Effector memory CD8-positive, alpha-beta T cell (primary cell): ENCODE data around the gene CELF5.
"Not testable (repeated sequence)": the region's sequence is repeated elsewhere in the genome, so short reads cannot be mapped to it uniquely, and the experiment has no call there.

Experiments
- ATAC-seq: fragments of 150-1000 bp; cut with Tn5 transposase; replicated peaks from 2 replicates; pipeline ENCODE4 v1.10.0; 2021; ENCODE audit warnings: mild to moderate bottlenecking, moderate library complexity
- DNase-seq, 3 experiments: peaks; one replicate each; pipeline ENCODE4 v3.0.0; 2021
- H3K27ac Mint-ChIP-seq, 2 donors: one replicate each; pipeline ENCODE4 v1.8.0; 2022; ENCODE audit warnings: mild to moderate bottlenecking in 2 of 2, mixed read lengths in 2 of 2, moderate library complexity in 2 of 2
- H3K27me3 Mint-ChIP-seq, 2 donors: one replicate each; pipeline ENCODE4 v1.8.0; 2022; ENCODE audit warnings: mixed read lengths in 2 of 2
- H3K36me3 Mint-ChIP-seq: one replicate; pipeline ENCODE4 v1.8.0; 2022; ENCODE audit warnings: mild to moderate bottlenecking, moderate library complexity, mixed read lengths; ENCODE audit not compliant: insufficient read depth
- H3K4me1 Mint-ChIP-seq, 2 donors: one replicate each; pipeline ENCODE4 v1.8.0; 2022; ENCODE audit warnings: low read depth in 2 of 2, mixed read lengths in 2 of 2
- H3K4me3 Mint-ChIP-seq, 2 donors: one replicate each; pipeline ENCODE4 v1.8.0; 2022; ENCODE audit warnings: mild to moderate bottlenecking in 2 of 2, mixed read lengths in 2 of 2, moderate library complexity in 2 of 2
- H3K9me3 Mint-ChIP-seq, 2 donors: one replicate each; pipeline ENCODE4 v1.8.0; 2022; ENCODE audit warnings: mixed read lengths in 2 of 2

The CELF5 gene

DNA sequence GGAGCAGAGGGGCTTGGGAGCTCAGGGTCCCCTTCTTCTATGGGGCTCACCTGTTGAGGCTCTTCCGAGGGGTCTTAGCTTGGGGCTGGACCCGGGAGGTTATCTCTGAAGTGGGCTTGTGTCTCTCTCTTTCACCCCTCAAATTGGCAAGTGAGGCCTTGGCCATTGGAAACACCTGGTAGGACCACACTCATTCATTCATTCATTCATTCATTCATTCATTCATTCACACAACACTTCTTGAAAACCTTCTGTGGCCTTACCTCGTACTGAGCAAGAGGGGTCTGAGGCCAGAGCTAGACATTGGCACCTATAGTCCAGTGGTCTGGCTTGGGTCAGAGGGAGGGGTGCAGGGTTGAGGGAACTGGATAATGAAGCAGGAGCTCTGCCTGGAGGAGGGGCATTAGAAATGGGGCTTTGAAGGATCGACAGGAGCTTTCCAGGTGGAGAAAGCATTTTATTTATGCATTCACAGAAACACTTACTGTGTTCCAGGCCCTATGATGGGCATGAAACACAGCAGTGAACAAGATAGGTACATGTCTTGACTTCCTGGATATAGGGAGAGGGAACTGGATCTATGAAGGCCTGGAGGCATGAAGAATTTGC is 5.5 kb downstream of the CELF5 start:
- ATAC-seq, result no peak
- no peaks in the 10 kb centered on the region for H3K4me1 Mint-ChIP-seq

DNA sequence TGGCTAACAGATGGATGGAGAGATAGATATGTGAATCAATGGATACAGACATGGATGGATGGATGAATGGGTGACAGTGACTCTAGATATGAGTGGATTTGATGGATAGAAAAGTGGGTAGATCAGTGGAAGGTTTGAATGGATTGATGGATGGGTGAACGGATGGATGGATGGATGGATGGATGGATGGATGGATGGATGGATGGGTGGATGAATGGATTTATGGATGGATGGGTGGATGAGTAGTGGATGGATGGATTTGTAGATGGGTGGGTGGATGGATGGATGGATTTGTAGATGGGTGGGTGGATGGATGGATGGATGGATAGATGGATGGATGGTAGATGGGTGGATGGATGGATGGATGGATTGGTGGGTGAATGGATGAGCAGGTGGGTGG is 6.8 kb downstream of the CELF5 start:
- peaks cover 49 to 56% of the 10 kb centered on the region in 2 donors for H3K27me3 Mint-ChIP-seq
- no peak for ATAC-seq
- no peak for DNase-seq
- peaks cover 5% of the 10 kb centered on the region for H3K36me3 Mint-ChIP-seq
- no peaks in the 10 kb centered on the region for H3K4me1 Mint-ChIP-seq
- no peak overlapping the region for H3K27ac Mint-ChIP-seq
- H3K9me3 Mint-ChIP-seq, result no peaks in the 10 kb centered on the region
- H3K4me3 Mint-ChIP-seq, result no peak overlapping the region

More for the DNA sequence above, 5.5 kb downstream of the CELF5 start:
- no peak for DNase-seq
- no peaks in the 10 kb centered on the region for H3K9me3 Mint-ChIP-seq
- H3K27me3 Mint-ChIP-seq, result peaks cover 40 to 48% of the 10 kb centered on the region in 2 donors
- peaks cover 6% of the 10 kb centered on the region for H3K36me3 Mint-ChIP-seq
- H3K4me3 Mint-ChIP-seq, result no peak overlapping the region
- no peak overlapping the region for H3K27ac Mint-ChIP-seq

DNA sequence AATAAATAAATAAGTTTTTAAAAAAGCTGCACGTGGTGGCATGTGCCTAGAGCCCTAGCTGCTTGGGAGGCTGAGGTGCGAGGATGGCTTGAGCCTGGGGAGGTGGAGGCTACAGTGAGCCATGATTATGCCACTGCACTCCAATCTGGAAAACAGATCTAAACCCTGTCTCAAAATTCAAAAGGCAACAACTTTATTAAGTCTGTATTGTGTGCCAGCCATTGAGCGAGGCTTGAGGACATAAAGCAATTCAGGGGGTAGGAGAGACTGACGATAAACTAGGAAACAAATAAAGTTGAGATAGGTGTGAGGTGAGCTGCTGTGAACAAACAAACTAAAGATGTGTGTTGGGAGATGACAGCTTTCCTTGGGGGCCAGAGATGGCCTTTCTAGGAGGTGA is 8.7 kb downstream of the CELF5 start:
- H3K4me1 Mint-ChIP-seq, result no peaks in the 10 kb centered on the region

DNA sequence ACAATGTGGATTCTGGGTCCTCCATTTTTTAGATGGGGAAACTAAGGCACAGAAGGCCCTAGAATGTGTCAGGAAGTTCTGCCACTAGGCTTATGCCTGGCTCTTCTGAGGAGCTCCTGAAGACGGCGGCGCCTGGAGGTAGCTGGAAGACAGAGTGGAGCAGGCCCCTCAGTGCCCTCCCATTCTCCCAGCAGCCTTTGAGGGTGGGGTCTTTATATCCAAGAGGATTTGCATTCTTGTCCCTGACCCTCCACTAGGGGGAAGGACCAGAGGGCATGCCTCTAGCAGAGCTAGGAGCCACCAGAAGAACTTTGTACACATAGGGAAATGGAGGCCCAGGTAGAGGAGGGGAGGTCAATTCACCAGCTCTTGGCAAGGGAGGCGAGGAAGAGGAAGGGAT is 9.4 kb downstream of the CELF5 start:
- Mint-ChIP-seq H3K4me1 (no peaks in the 10 kb centered on the region), H3K9me3 (no peaks in the 10 kb centered on the region), H3K4me3 (no peak overlapping the region), H3K36me3 (peaks cover 6% of the 10 kb centered on the region), H3K27me3 (peaks cover 31 to 36% of the 10 kb centered on the region in 2 donors), H3K27ac (no peak overlapping the region)
- ATAC-seq, result no peak
- DNase-seq, result no peak

More for the DNA sequence above, 8.7 kb downstream of the CELF5 start:
- Mint-ChIP-seq H3K9me3 (no peaks in the 10 kb centered on the region), H3K27me3 (peaks cover 33 to 39% of the 10 kb centered on the region in 2 donors), H3K36me3 (peaks cover 6% of the 10 kb centered on the region), H3K4me3 (no peak overlapping the region), H3K27ac (no peak overlapping the region)
- no peak for DNase-seq
- ATAC-seq, result no peak

DNA sequence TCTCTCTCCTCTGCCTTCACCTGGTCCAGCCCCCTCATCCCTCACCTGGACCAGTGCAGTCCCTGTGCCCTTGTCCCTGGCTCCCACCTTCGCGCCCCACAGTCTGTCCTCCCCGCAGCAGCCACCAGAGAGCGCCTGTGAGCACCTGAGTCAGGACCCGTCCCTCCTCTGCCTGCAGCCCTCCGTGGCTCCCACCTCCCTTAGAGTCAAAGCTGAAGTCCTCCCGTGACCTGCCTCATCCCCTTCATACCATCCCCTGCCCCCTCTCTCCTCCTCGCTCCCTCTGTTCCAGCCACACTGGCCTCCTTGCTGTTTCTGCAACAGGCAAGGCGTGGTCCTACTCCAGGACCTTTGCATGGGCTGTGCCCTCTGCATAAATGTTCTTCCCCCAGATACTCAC is 10.3 kb downstream of the CELF5 start:
- H3K27me3 Mint-ChIP-seq, result peaks cover 31 to 42% of the 10 kb centered on the region in 2 donors
- no peaks in the 10 kb centered on the region for H3K4me1 Mint-ChIP-seq
- H3K4me3 Mint-ChIP-seq, result no peak overlapping the region
- H3K36me3 Mint-ChIP-seq, result peaks cover 6% of the 10 kb centered on the region
- no peaks in the 10 kb centered on the region for H3K9me3 Mint-ChIP-seq
- no peak for ATAC-seq
- H3K27ac Mint-ChIP-seq, result no peak overlapping the region
- no peak for DNase-seq

DNA sequence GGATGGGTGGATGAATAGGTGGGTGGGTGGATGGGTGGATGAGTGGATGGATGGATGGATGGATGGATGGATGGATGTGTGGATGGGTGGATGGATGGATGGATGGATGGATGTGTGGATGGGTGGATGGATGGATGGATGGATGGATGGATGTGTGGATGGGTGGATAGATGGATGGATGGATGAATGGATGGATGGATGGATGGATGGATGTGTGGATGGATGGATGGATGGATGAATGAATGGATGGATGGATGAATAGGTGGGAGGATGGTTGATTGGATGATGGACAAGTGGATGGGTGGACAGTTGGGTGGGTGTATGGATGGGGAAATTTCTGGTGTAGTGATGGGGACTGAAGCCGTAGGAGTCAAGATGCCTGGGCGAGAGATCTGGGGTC is 11.1 kb downstream of the CELF5 start:
- ATAC-seq, H3K9me3 Mint-ChIP-seq, H3K36me3 Mint-ChIP-seq, H3K27ac Mint-ChIP-seq, H3K4me3 Mint-ChIP-seq, DNase-seq, H3K4me1 Mint-ChIP-seq: not testable (repeated sequence)
- peaks cover 31 to 46% of the 10 kb centered on the region in 2 donors for H3K27me3 Mint-ChIP-seq

DNA sequence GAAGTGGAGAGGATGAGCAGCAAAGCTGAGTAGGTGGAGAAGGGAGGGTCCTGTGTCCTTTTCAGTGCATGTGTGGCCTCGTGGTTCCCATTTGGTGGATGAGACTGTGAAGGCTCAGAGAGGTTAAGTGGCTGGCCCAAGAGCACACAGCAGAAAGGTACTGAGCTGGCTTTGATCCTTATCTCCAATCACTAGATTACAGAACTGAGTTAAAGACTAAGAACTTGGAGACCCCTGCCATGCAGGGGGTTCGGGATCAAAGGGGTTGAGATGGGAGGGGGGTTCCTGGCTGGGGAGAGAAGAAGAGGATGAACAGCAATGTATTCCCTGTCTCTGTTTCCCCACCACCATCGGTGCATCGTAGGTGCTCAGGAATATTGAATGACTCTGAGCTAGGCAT is 11.8 kb downstream of the CELF5 start:
- ATAC-seq (no peak), DNase-seq (no peak)
- Mint-ChIP-seq H3K27ac (no peak overlapping the region), H3K4me1 (no peaks in the 10 kb centered on the region), H3K27me3 (peaks cover 31 to 46% of the 10 kb centered on the region in 2 donors), H3K9me3 (no peaks in the 10 kb centered on the region), H3K4me3 (no peak overlapping the region), H3K36me3 (peaks cover 9% of the 10 kb centered on the region)

DNA sequence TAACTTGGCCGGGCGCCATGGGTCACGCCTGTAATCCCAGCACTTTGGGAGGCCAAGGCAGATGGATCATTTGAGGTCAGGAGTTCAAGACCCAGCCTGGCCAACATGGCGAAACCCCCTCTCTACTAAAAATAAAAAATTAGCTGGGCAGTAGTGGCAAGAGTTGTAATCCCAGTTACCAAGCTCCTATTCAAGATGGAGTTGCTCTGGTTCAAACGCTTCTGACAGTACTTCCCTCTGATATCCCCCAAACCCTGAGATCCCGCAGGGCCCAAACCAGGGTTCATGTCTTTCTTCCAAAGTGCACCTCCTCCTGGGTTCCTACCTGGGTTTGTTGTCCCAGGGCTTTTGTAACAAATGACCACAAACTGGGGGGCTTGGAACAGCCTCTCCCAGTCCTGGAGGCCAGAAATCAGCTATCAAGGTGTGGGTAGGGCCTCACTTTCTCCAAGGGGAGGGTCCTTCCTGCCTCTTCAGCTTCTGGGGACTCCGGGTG is 13.7 kb downstream of the CELF5 start:
- Mint-ChIP-seq H3K36me3 (peaks cover 9% of the 10 kb centered on the region), H3K27ac (no peak overlapping the region), H3K27me3 (peaks cover 29 to 45% of the 10 kb centered on the region in 2 donors), H3K9me3 (no peaks in the 10 kb centered on the region), H3K4me3 (no peak overlapping the region), H3K4me1 (no peaks in the 10 kb centered on the region)
- DNase-seq, result no peak
- no peak for ATAC-seq

DNA sequence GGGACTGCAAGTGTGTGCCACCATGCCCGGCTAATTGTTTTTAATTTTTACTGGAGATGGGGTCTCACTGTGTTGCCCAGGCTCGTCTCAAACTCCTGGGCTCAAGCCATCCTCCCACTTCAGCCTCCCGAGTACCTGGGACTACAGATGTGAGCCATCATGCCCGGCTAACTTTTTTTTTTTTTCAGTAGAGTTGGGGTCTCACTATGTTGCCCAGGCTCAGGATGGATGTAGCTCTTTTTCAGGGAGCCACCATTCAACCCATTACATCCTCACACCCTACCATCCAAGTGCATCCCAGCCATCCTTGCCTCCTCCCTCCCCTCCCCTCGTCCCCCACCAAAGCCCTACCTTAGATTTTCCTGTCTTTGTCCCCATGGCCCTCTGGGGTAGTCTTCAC is 14.9 kb downstream of the CELF5 start:
- ATAC-seq, result no peak
- no peak overlapping the region for H3K27ac Mint-ChIP-seq

DNA sequence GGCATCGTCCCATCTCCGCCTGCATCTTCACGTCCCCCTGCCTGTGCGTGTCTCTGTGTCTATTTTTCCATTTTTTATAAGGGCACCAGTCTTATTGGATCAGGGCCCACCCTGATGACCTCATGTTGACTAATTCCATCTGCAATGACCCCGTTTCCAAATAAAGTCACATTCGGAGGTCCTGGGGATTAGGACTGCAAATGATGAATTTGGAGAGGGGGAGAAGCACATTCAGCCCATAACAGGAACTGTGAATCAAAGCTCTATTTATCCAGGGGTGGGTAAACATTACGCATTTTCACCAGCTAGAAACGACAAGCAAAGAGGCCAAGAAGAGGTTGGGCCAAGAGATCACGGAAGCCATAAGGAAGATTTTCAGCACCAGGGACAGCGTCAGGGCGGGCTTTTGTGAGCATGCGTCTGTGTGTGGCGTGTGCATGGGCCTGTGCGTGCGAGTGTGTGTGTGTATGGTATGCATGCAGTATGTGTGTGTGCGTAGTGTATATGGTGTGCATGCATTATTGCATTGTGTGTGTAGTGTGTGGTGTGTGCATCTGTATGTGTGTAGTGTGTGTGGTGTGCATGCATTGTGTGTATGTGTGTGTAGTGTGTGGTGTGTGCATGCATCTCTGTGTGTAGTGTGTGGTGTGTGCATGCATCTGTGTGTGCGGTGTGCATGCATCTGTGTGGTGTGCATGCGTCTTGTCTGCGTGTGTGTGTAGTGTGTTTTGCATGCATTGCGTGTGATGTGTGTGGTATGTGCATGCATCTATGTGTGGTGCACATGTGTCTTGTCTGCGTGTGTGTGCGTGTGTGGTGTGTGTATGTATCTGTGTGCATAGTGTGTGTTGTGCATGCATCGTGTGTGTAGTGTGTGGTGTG is 19.6 kb downstream of the CELF5 start:
- Mint-ChIP-seq H3K4me1 (peaks cover 0 to 3% of the 10 kb centered on the region in 2 donors), H3K27ac (no peak overlapping the region), H3K36me3 (peaks cover 6% of the 10 kb centered on the region), H3K4me3 (no peak overlapping the region), H3K9me3 (no peaks in the 10 kb centered on the region), H3K27me3 (peaks cover 0 to 19% of the 10 kb centered on the region in 2 donors)
- ATAC-seq (no peak), DNase-seq (peak in 2 of 3 experiments; percentile 24 to 34)

More for the DNA sequence above, 14.9 kb downstream of the CELF5 start:
- no peaks in the 10 kb centered on the region for H3K9me3 Mint-ChIP-seq
- no peak overlapping the region for H3K4me3 Mint-ChIP-seq
- no peaks in the 10 kb centered on the region for H3K4me1 Mint-ChIP-seq
- DNase-seq, result no peak
- peaks cover 9% of the 10 kb centered on the region for H3K36me3 Mint-ChIP-seq
- peaks cover 19 to 32% of the 10 kb centered on the region in 2 donors for H3K27me3 Mint-ChIP-seq

DNA sequence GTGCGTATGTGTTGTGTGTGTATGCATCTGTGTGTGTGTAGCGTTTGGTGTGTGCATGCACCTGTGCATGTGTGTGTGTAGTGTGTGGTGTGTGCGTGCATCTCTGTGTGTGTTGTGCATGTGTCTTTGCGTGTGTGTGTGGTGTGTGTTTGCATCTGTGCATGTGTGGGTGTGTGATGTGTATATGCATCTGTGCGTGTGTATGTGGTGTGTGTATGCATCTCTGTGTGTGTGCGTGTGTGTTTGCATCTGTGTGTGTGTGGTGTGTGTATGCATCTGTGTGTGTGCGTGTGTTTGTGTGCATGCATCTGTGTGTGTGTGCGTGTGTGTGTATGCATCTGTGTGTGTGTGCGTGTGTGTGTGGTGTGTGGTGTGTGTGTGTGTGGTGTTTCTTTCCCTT is 20.6 kb downstream of the CELF5 start:
- Mint-ChIP-seq H3K27ac (no peak overlapping the region), H3K27me3 (peaks cover 6 to 20% of the 10 kb centered on the region in 2 donors), H3K4me1 (peaks cover 0 to 3% of the 10 kb centered on the region in 2 donors), H3K36me3 (peaks cover 4% of the 10 kb centered on the region), H3K4me3 (no peak overlapping the region), H3K9me3 (no peaks in the 10 kb centered on the region)
- DNase-seq, result no peak
- ATAC-seq, result no peak

DNA sequence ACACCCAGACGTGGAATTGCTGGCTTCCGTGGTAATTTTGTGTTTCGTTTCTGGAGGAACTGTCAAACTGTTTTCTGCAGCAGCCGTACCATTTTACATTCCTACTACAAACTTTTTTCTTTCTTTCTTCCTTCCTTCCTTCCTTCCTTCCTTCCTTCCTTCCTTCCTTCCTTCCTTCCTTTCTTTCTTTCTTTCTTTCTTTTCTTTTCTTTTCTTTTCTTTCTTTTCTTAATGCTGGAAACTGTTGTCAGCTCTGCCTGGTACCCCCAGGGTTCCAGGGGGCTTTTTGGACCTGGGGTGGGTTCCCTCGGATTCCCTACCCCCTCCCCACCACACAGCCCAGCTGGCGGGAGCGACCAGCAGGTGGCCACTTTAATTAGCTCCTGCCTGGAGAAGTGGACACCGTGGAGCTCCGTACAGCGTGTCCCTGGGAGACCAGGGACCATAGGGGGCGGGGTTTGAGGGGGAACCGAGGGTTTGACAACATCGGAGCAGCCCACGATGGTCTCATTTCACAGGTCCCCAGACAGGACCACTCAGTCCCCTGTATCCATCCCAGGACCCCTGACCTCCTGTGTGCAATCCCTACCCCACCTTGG is 24.4 kb downstream of the CELF5 start:
- H3K27ac Mint-ChIP-seq, result no peak overlapping the region
- H3K4me3 Mint-ChIP-seq, result no peak overlapping the region
- H3K9me3 Mint-ChIP-seq, result no peaks in the 10 kb centered on the region
- H3K4me1 Mint-ChIP-seq, result peaks cover 0 to 3% of the 10 kb centered on the region in 2 donors
- peaks cover 27 to 48% of the 10 kb centered on the region in 2 donors for H3K27me3 Mint-ChIP-seq
- no peak for DNase-seq
- no peak for ATAC-seq
- H3K36me3 Mint-ChIP-seq, result peaks cover 3% of the 10 kb centered on the region

DNA sequence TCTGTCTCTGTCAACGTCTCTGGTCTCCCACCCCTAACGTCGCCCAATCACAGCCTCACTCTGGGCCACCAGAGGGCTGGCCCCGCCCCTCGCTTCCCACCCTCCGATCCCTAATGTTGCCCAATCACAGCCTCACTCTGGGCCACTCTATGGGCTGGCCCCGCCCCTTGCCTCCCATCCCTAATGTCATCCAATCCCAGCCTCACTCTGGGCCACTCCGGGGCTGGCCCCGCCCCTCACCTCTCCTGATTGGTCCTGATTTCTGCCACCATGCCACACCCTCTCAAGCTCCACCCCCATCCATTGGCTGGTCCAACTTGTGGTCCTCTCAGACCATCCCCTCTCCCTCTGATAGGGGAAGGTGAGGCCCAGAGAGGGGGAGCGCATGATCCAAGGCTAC is 24.9 kb downstream of the CELF5 start:
- no peak overlapping the region for H3K4me3 Mint-ChIP-seq
- DNase-seq (no peak), ATAC-seq (no peak)
- peaks cover 29 to 54% of the 10 kb centered on the region in 2 donors for H3K27me3 Mint-ChIP-seq
- peaks cover 3% of the 10 kb centered on the region for H3K36me3 Mint-ChIP-seq
- H3K27ac Mint-ChIP-seq, result no peak overlapping the region
- peaks cover 0 to 6% of the 10 kb centered on the region in 2 donors for H3K9me3 Mint-ChIP-seq
- peaks cover 0 to 3% of the 10 kb centered on the region in 2 donors for H3K4me1 Mint-ChIP-seq
